Psoas muscle (tissue), 8 donors: Measurements from ENCODE around the gene ADGRG6. TPM values are rescaled to one million over a fixed set of nuclear protein-coding genes. Genes with fewer than 3 reads are reported as not detected.

Experiments
- ATAC-seq, 4 donors: fragments of 200-7000 bp; cut with Tn5 transposase; one replicate each; pipeline ENCODE4 v1.9.1; 2020; ENCODE audit warnings: moderate library complexity in 3 of 4, mild to moderate bottlenecking in 2 of 4
- DNase-seq, 2 donors: peaks; one replicate each; pipeline ENCODE4 v3.0.0-alpha.2; 2020
- H3K27ac ChIP-seq: fragments of 200-600 bp; one replicate; pipeline ENCODE4 v1.8.0; 2022
- H3K27me3 ChIP-seq, 3 donors: fragments of 200-600 bp in 1 of 3; one replicate each; pipeline versions ENCODE4 v1.6.1 to v1.8.0; 2013 to 2022; ENCODE audit warnings: low read length in 2 of 3, mild to moderate bottlenecking in 2 of 3, moderate library complexity in 1 of 3; ENCODE audit not compliant: insufficient read depth in 3 of 3
- H3K36me3 ChIP-seq, 2 donors: fragments of 200-600 bp in 1 of 2; one replicate each; pipeline versions ENCODE4 v1.6.1 to v1.8.0; 2013 to 2022; ENCODE audit warnings: low read depth in 1 of 2, mild to moderate bottlenecking in 1 of 2, moderate library complexity in 1 of 2; ENCODE audit not compliant: insufficient read depth in 1 of 2
- H3K4me1 ChIP-seq: fragments of 200-600 bp; one replicate; pipeline ENCODE4 v1.8.0; 2022
- H3K4me3 ChIP-seq: fragments of 200-600 bp; one replicate; pipeline ENCODE4 v1.8.0; 2022; ENCODE audit warnings: mild to moderate bottlenecking
- H3K9me3 ChIP-seq: fragments of 200-600 bp; one replicate; pipeline ENCODE4 v1.8.0; 2022
- WGBS, 3 donors: extraction: QIAGEN DNeasy Blood & Tissue Kit; methylation state at CpG; one replicate each; pipeline versions ENCODE4 v1.1.6 to v1.1.7; 2013; 5-methylcytosine and 5-hydroxymethylcytosine counted together
- intact Hi-C, 2 donors: fragments of 100-400 bp; cut with DNase I; formaldehyde crosslinking; loops; one replicate each; pipeline versions ENCODE4 v1.11.0 to v1.14.2; 2022
- polyA plus RNA-seq, 3 donors: library from polyadenylated mRNA; stranded (reverse); fragments of 200-250 nt; gene quantifications; one replicate each; pipeline ENCODE4 v1.2.3, GENCODE V29; 2013
- total RNA-seq, 4 donors: library from RNA; stranded (reverse); fragmentation: NEBNext Ultra II Directional in 2 of 4; extraction: Animal tissue kit (Norgen Biotek cat#: 25700) in 2 of 4; gene quantifications; one replicate each; pipeline versions ENCODE4 v1.2.1 to v1.2.4, GENCODE V29; 2021 to 2023
- TF ChIP-seq, protein P1 (sequence below): fragments of 200-600 bp; IDR thresholded peaks from one replicate; pipeline ENCODE4 v1.8.0; 2022; ENCODE audit warnings: antibody characterized with exemption
- donor health status: healthy with polysubstance abuse.
- donor health status: DM: no; HTN: no; CAD: no; lungs with moderate emphysema.
- donor health status: Bipolar disorder and iron deficiency.
- donor health status: healthy.
- donor health status: DM: yes; HTN: yes; CAD: no.
- donor health status: DM: no; HTN: no; CAD: no.
- donor health status: DM: no; HTN: no; CAD: no.
- donor health status: DM: yes; HTN: yes; CAD: no.

Gene ADGRG6
- total and polyA plus RNA-seq, 7 donors: 0.32 to 2.3 (median 0.59) TPM

DNA sequence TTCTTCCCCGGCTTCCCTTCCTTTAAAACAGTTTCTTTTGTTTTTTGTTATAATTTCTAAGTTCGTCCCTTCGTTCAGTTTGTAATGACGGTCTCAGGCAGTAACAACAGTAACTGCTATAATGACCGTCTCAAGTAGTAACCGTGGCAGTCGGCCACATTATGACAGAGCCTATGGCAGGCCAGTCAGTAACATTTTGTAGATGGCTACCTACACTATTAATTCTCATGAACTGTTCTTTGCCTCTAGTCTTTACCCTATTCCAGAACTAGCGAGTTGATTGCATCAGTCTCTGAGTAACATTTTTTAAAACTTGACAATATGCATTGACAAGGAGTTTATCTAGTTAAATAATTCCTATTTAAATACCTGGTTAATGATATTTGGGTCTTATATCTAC lies 43.0 kb upstream of the ADGRG6 start:
- no peak for ATAC-seq
- 91 to 92% (median 91%) methylated on average over 8 of the region's 8 CpGs for WGBS, 3 donors
- no peak for DNase-seq
- no peaks in the 10 kb centered on the region for H3K36me3 ChIP-seq
- no peak overlapping the region for H3K27ac ChIP-seq
- no peaks in the 10 kb centered on the region for H3K9me3 ChIP-seq
- intact Hi-C loops: no loop called here
- H3K4me1 ChIP-seq: no peaks in the 10 kb centered on the region
- H3K27me3 ChIP-seq: no peaks in the 10 kb centered on the region
- TF ChIP-seq, protein P1, sequence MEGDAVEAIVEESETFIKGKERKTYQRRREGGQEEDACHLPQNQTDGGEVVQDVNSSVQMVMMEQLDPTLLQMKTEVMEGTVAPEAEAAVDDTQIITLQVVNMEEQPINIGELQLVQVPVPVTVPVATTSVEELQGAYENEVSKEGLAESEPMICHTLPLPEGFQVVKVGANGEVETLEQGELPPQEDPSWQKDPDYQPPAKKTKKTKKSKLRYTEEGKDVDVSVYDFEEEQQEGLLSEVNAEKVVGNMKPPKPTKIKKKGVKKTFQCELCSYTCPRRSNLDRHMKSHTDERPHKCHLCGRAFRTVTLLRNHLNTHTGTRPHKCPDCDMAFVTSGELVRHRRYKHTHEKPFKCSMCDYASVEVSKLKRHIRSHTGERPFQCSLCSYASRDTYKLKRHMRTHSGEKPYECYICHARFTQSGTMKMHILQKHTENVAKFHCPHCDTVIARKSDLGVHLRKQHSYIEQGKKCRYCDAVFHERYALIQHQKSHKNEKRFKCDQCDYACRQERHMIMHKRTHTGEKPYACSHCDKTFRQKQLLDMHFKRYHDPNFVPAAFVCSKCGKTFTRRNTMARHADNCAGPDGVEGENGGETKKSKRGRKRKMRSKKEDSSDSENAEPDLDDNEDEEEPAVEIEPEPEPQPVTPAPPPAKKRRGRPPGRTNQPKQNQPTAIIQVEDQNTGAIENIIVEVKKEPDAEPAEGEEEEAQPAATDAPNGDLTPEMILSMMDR: no peak
- no peak overlapping the region for H3K4me3 ChIP-seq

DNA sequence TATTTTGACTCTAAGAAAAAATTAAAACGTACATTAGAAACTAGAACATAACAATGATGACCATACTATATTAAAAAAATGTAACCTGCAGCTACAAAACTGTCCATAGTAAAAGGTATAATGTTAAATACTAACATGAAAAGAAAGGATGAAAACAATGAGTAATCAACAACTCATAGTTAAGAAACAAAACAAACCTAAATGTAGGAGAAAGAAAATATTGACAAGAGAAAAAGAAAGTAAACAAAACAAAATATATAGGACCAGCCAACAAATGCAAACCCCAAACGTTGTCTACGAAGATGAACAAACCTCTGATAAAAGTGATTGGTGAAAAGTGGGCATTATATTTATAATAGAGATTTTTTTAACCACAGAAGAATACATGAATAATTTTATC lies 41.1 kb upstream of the ADGRG6 start:
- no peaks in the 10 kb centered on the region for H3K9me3 ChIP-seq
- WGBS, 3 donors: 82 to 85% (median 84%) methylated on average over 3 of the region's 3 CpGs
- DNase-seq (no peak), ATAC-seq (no peak)
- H3K4me1 ChIP-seq: no peaks in the 10 kb centered on the region
- no peaks in the 10 kb centered on the region for H3K27me3 ChIP-seq
- intact Hi-C loops: no loop called here
- no peak overlapping the region for H3K27ac ChIP-seq
- TF ChIP-seq, protein P1: no peak
- H3K4me3 ChIP-seq: no peak overlapping the region
- no peaks in the 10 kb centered on the region for H3K36me3 ChIP-seq

DNA sequence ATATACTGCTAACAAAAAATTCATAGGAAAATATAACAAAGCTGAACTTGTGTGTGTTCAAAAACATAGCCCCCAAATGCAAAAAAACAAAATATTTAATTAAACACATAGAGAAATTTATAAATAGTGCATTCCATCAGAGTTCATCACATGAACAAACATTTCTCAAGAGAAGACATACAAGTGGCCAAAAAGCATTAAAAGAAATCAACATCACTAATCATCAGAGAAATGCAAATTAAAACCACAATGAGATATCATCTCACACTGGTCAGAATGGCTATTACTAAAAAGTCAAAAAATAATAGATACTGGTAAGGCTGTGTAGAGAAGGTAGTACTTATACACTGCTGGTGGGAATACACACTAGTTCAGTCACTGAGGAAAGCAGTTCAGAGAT lies 39.6 kb upstream of the ADGRG6 start:
- H3K36me3 ChIP-seq: no peaks in the 10 kb centered on the region
- TF ChIP-seq, protein P1: no peak
- no peaks in the 10 kb centered on the region for H3K27me3 ChIP-seq
- DNase-seq: no peak
- ATAC-seq: no peak
- H3K4me1 ChIP-seq: no peaks in the 10 kb centered on the region
- no peaks in the 10 kb centered on the region for H3K9me3 ChIP-seq
- intact Hi-C loops: no loop called here
- no peak overlapping the region for H3K27ac ChIP-seq
- H3K4me3 ChIP-seq: no peak overlapping the region

DNA sequence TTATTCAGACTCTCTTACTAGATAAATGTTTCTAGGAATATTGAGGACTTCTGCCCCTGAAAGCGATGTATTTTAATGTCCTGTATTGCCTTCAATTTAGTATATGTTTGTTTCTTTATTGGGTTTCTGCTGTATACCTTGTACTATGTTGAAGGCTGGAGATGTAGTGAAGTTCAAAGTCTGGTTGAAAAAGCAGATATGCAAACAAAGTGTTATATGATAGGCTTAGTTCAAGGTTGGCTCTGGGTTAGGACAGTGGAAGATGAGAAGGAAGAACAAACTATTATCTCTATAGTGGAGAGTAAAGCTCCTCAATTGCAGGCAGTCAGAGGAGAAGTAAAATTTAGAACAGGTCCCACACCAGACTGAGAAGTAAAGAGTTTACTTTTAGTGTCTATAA lies 36.3 kb upstream of the ADGRG6 start:
- no peaks in the 10 kb centered on the region for H3K4me1 ChIP-seq
- no peak overlapping the region for H3K27ac ChIP-seq
- H3K36me3 ChIP-seq: no peaks in the 10 kb centered on the region
- ATAC-seq (no peak), DNase-seq (no peak)
- H3K9me3 ChIP-seq: no peaks in the 10 kb centered on the region
- no peak overlapping the region for H3K4me3 ChIP-seq
- WGBS, 3 donors: 93 to 96% (median 95%) methylated on average over 1 of the region's 1 CpG
- intact Hi-C loops: no loop called here
- TF ChIP-seq, protein P1: no peak
- no peaks in the 10 kb centered on the region for H3K27me3 ChIP-seq

DNA sequence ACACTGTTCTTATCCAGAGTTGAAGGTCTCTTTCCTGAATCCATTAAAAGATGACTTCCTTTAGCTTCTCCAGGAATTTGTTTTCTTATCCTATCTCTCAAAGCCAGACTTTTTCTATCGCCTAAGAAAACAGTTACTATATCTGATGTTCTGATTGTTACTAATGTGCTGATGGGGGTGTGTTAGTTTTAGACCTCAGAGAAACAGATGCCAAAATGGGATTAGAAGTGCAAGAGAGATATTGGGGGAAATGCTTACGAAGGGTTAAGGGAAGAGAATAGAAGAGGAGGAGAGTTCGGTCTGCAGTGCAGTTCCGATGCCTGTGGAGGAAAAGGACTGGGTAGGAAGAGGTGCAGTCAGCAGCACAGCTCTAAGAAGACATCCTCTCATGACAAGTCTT lies 35.7 kb upstream of the ADGRG6 start:
- ATAC-seq (no peak), DNase-seq (no peak)
- H3K4me3 ChIP-seq: no peak overlapping the region
- H3K27ac ChIP-seq: no peak overlapping the region
- 67 to 73% (median 71%) methylated on average over 4 of the region's 4 CpGs for WGBS, 3 donors
- TF ChIP-seq, protein P1: no peak
- no peaks in the 10 kb centered on the region for H3K36me3 ChIP-seq
- no peaks in the 10 kb centered on the region for H3K27me3 ChIP-seq
- H3K4me1 ChIP-seq: no peaks in the 10 kb centered on the region
- H3K9me3 ChIP-seq: no peaks in the 10 kb centered on the region
- intact Hi-C loops: no loop called here
